NCI-H1417 treated with DMSO at 0.1 percent for 48 hours (cell line): Measurements from ENCODE around the gene ZNF791.
"Not testable (repeated sequence)": the region's sequence is repeated elsewhere in the genome, so short reads cannot be mapped to it uniquely, and the experiment has no call there.

Experiments used
- DNase-seq: peaks from one replicate; lab custom pipeline; 2025; lab: John Stamatoyannopoulos, UW

ZNF791 gene

DNA sequence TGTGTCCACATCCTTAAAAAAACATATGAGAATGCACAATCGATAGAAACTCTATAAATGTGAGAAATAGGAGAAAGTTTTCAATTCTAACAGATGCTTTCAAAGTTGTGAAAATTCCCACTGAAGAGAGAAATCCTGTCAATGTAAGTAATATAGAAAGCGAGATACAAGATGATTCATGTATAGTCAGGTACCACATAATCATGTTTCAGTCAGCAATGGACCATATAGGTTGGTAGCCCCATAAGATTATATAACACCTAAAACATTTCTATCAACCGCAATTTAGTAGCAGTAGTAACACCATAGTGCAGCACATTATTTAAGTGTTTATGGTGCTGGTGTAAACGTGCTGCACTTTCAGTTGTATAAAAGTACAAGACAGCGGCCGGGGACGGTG lies 18.5 kb downstream of the ZNF791 start:
- no peak for DNase-seq

DNA sequence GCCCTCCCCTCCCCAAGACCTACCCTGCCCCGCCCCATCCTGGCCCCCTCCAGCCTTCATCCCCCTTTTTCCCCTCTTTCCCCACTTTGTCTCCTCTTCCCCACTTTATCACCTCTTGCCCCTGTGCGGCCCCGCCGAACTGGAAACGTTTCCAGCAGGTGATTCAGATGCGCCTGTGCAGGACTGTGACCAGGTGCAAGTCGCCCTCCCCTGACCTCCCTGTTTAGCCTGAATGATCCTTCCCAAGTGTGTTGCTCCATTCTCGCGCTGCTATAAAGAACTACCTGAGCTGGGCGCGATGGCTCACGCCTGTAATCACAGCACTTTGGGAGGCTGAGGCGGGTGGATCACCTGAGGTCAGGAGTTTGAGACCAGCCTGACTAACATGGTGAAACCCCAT lies 25.9 kb downstream of the ZNF791 start:
- no peak for DNase-seq

DNA sequence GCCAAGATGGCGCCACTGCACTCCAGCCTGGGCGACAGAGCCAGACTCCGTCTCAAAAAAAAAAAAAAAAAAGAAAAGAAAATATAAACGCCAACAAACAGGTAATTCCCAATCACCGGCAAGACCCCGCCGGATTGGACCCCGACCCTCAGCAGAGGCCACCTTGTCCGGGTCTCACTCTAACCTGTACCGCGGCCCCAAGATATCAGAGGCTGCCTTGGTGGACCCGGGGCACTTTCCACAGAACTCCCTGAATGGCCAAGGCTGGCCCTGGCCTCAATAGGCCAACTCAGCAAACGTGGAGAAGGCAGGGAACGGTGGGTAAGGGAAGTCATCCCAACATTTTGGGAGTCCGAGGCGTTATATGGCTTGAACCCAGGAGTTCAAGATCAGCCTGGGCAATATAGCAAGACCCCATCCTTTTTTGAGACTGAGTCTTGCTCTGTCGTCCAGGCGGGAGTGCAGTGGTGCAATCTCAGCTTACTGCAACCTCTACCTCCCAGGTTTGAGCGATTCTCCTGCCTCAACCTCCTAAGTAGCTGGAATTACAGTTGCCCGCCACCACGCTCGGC lies 28.0 kb downstream of the ZNF791 start:
- DNase-seq = no peak

DNA sequence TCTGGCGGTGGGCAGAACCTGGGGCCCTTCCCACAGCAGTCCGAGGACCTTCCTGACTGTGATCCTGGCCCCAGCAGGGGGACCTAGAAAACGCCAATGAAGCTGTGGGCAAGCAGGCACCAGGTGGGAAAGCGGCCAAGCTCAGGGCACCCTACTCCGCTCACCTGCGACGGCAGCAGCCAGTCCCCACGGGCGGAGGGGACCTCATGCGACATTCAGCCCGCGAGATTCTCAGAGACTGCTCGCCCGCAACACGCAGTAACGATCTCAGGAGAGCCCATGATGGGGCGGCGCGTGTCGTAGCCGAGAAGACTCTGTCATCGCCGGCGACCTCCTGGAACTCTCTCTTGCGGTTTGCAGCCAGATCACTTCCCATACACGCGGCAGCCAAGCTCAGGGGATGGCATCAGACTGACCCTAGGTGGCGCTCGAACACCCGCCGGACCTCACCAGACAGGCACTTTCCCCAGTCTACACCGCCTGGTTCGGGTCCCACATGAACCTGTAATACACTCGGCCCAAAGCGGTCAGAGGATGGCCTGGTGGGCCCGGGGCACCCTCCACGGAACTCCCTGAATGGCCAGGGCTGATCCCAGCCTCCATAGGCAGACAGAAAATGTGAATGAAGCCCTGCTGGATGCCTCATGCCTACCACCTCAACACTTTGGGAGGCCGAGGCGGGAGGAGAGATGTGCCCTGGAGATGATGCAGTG lies 29.3 kb downstream of the ZNF791 start:
- no peak for DNase-seq

DNA sequence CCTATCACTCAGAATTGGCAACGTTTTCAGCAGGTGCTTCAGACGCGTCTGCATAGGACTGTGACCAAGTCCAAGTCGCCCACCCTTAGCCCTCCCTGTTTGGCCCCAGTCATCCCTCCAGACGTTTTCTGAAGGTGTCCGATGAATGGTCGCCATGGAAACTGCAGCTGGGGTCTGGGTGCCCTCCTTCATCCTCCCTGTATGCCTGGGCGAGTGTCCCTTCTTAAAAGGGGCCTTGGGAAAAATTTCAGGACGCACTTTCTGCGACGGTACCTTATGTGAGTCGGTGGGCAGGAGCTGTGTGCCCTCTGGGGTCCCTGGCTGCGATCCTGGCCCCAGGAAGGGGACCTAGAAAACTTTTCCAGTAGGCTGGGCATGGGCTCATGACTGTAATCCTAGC lies 30.7 kb downstream of the ZNF791 start:
- DNase-seq = no peak

DNA sequence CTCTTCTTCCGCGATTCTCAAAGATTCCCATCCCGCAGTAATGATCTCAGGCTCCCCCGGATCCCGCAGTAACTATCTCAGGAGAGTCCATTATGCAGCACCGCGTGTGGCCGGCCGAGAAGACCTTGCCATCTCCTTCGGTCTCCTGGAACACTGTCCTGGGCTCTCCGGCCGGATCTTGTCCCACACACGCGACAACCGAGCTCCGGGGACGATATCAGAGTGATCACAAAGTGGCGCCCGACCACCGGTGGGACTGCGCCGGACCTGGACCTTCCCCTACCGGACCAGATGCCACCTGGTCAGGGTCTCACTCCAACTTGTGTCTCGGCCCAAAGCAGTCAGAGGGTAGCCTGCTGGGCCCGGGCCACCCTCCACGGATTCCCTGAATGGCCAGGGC lies 31.8 kb downstream of the ZNF791 start:
- no peak for DNase-seq

DNA sequence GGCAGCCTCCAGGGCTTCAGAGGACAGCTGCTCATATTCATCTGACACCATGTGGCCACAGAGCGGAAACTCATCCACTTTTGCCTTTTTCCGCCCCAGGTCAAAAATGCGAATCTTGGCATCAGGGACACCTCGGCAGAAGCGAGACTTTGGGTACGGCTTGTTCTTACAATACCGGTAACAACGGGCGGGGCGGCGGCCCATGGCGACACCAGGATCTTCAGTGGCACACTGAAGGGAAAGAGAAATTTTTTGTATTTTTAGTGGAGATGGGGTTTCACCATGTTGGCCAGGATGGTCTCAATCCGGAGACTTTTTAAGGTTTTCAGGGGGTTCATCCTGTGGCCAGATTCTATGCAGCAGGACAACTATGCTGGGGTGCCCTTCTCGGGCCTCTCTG lies 33.0 kb downstream of the ZNF791 start:
- not testable (repeated sequence) for DNase-seq

GRCh38 chr19:12646551-12646950 lies 35.8 kb downstream of the ZNF791 start:
- no peak for DNase-seq

DNA sequence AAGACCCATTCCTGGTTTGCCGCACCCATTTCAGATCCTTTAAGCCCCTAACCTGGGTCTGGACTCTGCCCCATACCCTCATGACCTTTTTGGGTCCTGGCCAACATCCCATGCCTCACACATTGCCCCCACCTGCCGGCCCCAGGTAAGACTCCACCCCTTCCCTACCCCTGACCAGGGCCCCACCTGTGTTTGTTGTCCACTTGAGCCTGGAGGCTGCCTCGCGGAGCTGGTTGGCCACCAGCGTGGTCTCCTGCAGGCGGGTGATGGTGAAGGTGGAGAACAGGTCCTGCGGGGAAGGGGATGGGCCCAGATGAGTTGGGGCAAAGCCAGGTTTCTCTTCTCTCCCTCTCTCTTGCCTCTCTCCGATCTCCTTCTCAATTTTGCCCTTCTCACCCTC lies 36.3 kb downstream of the ZNF791 start:
- no peak for DNase-seq

DNA sequence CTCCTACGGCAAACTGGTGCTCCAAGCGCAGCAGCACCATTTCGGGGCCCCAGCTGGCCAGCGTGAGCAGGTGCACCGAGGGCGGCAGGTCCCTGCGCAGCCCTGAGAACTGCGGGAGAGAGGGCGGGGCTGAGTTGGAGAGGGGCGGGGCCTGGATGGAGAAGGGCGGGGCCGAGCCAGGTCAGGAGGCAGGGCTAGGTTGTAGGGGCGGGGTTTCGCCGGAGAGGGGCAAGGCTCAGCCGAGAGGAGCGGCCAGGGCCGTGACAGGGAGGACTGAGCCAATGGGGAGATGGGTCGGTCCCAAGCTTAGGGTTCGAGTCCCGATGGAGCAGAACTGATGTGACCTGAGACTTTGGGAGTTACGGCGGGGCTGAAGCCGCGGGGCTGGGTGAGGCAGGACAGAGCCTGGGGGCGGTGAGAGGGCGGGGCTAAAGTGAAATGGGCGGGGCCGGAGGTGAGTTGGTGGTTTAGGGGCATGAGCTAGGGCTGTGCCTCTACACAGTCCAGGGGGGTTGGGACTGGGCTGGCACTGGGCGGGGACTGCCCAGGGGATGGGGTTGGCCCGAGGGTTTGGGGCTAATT lies 36.9 kb downstream of the ZNF791 start:
- DNase-seq = no peak

- DNase-seq = no peak
Measured at GRCh38 chr19:12648088-12648487, 37.4 kb downstream of the ZNF791 start.

DNA sequence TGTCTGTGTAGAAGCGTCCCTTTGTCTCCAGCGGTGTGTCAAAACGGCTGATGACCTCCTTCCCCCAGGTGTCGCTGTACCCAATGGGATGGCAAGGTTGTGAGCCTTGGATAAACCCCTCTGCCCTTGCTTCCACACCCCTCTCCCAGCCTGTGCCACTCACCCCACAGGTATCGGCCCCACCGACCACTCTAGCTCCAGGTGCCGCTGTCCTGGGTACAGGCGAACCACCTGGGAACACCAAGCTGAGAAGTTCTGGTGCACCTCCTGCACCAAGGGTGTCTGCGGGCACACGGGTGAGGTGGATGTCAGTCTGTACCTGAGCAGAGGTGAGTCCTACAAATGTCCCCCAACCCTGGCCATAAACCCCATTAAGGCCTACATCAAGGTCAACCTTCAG lies 39.2 kb downstream of the ZNF791 start:
- no peak for DNase-seq

DNA sequence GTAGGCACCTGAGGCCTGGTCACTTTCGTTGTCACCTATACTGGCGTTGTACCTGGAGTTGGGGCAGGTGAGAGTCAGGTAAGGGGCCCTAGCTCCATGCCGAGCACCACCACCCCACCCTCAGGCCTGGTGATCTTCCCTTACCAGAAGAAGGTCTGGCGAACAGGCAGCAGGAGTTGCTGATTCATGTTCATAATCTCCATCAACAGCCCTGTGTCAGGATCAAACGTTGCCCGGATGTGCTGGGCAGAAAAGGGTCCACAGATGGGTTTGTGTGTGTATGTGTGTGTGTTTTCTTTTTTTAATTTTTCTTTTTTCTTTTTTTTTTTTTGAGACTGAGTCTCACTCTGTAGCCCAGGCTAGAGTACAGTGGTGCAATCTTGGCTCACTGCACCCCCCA lies 41.5 kb downstream of the ZNF791 start:
- no peak for DNase-seq

GRCh38 chr19:12655546-12655945 lies 44.8 kb downstream of the ZNF791 start:
- no peak for DNase-seq

- no peak for DNase-seq
Measured at GRCh38 chr19:12656899-12657571, 46.3 kb downstream of the ZNF791 start.

- no peak for DNase-seq
Measured at GRCh38 chr19:12657966-12658365, 47.2 kb downstream of the ZNF791 start.

DNA sequence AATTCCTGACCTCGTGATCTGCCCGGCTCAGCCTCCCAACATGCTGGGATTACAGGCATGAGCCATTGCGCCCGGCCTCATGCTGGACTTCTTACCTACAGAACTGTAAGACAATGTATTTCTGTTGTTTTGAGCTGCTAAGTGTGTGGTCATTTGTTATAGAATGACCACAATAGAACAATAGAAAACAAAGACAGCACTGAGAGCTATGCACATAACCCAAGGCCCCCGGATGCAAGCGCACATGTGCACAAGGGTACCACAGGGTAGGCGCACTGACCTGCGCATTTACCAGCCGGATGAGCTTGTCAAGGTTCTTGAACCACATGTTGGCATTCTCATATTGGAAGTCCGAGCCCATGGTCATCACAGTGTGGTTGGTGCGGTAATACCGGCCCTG lies 50.3 kb downstream of the ZNF791 start:
- DNase-seq = no peak

- no peak for DNase-seq
Measured at GRCh38 chr19:12664406-12665280, 53.9 kb downstream of the ZNF791 start.

DNA sequence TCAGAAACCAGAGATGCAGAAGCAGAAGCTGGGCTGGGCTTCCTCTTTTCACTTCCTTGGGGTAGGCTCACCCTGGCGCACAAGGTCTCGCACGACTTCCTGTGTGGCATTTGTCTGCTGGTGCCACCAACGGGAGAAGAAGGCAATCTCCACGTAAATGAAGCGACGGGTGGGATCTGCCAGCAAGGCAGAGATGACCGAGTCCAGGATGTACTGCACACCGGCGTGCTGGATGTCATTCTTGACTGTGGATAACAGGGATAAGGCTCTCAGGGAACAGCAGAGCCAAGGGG lies 54.5 kb downstream of the ZNF791 start:
- no peak for DNase-seq

- no peak for DNase-seq
Measured at GRCh38 chr19:12665671-12666264, 55.0 kb downstream of the ZNF791 start.

GRCh38 chr19:12666265-12667048 lies 55.7 kb downstream of the ZNF791 start, which contains the start of the genes MAN2B1 and WDR83:
Gene MAN2B1 (minus strand): TSS chr19:12666742. CDS start chr19:12666701, 41 bp downstream.
Gene WDR83 (plus strand): TSS chr19:12666807. CDS start chr19:12669791, 2,984 bp downstream.
- no peak for DNase-seq
